Measurements from ENCODE around the gene MAST1.

DNA sequence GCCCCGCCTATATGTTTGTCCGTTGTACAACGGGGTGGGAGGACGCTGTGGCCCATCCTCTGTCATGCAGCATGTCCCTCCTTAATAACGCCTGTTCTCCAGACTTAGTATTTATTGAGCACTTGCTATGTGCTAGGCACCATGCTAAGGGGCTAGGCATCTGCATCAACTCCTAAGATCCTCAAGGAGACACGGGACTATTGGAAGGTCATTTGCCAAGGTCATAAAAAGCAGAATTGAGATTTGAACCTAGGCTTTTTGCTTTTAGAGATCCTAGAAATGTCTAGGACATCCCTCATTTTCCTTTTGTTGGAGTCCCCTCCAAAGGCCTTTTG is 1.8 kb upstream of the MAST1 start:
- TF ChIP-seq CTCF (IDR thresholded peaks at IDR 0.05), result no peak
- TF ChIP-seq POLR2A (IDR thresholded peaks at IDR 0.05), result no peak
